GM21717 (cell line): ENCODE measurements around the gene UBE2J2.
"Not testable (repeated sequence)": the region's sequence is repeated elsewhere in the genome, so short reads cannot be mapped to it uniquely, and the experiment has no call there.

ENCODE experiments used
- ATAC-seq: cut with Tn5 transposase; IDR thresholded peaks from one replicate; pipeline ENCODE4 v1.9.1; 2021; ENCODE audit warnings: mild to moderate bottlenecking, moderate library complexity; ENCODE audit not compliant: unreplicated experiment

UBE2J2 gene

DNA sequence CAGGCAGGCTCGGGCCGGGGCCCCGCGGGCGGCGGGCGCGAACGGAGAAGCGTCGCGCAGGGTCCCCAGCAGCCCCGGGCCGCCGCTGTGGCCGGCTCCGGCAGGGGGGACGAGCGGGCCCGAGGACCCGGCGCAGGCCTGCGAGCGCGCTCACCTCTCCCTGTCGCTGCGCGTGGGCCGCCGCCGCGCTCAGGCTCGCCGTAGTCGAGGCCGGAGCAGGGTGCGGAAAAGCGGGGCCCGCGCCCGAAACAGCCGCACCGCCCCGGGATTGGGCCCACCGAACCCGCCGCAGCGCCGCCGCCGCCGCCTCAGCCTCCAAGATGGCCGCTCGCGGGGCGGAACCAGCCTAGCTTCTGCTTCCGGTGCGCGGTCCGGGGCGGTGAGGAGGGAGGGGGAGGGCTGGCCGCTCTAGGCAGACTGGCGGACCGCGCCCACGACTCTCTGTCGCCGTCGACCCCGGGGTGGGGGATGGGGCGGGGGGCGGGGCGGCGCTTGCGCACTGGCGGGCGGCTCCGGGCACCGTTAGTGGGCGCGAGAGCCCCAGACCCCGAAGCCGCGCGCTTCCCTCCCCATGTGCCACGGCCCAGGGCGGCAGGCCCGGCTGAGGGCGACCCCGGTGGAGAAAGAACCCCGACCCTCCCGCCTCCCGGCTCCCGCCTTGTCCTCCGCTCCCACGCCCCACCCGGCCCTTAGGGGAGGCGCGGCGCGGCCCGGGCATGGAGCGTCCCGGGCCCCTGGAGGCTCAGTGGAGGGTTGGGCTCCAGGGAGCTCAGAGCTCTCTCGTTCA is at the start of gene UBE2J2:
TSS of gene UBE2J2 (minus strand) at position 343 of the 787 bp plus-strand sequence. CDS start 5,862 bp downstream, outside the sequence.
- peak; percentile 64 for ATAC-seq

DNA sequence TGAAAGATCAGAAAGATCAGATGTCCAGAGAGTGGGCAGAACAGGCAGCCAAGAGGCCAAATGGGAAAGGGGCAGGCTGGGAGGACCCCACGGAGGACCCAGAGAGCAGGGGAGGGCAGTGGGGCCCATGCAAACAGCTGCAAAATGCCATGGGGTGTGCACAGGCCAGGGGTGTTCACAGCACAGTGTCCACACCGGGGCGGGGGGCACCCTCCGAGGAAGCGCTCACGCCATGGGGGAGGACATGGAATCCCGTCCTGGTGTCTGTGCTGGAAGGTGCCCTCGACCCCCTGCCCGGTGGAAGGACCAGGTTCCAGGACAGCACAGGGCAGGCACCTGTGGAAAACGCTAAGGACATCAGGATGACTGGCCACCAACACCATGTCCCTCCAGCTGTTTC is 49.3 kb upstream of the UBE2J2 start:
- ATAC-seq = no peak

DNA sequence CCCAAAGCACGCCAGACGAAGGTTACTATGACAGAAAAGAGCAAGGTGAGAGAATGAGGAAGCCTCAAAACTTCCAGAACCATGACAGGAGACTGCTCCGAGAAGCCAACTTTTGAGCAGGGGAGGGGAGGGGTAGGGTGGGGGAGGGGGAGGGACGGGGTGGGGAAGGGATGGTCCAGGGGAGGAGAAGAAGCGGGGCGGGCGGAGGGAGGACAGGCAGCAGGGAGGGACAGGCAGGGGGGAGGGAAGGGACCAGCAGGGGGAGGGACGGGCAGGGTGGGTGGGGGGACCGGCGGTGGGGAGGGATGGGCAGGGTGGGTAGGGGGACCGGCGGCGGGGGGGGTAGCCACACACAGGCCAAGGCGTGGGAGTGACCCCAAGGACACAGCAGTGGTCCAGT is 48.8 kb upstream of the UBE2J2 start:
- no peak for ATAC-seq

DNA sequence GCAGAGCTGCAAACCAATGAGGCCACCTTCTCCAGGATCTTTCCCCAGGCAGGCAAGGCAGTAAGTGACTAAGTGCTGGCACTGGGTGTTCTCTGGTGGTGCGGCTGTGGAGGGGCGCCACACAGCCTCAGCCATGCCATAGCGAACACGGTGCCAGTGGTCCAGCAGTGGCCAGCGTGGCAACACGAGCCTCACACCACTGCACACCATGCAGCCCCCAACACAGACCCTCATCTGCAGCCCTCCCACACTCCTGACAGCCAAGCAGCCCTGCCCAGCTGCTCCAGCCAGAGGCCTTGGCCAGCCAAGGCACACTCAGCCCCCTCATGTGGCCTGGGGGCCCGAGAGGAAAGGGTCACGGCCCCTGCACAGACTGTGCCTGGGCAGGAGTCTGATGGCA is 47.8 kb upstream of the UBE2J2 start:
- ATAC-seq = no peak

DNA sequence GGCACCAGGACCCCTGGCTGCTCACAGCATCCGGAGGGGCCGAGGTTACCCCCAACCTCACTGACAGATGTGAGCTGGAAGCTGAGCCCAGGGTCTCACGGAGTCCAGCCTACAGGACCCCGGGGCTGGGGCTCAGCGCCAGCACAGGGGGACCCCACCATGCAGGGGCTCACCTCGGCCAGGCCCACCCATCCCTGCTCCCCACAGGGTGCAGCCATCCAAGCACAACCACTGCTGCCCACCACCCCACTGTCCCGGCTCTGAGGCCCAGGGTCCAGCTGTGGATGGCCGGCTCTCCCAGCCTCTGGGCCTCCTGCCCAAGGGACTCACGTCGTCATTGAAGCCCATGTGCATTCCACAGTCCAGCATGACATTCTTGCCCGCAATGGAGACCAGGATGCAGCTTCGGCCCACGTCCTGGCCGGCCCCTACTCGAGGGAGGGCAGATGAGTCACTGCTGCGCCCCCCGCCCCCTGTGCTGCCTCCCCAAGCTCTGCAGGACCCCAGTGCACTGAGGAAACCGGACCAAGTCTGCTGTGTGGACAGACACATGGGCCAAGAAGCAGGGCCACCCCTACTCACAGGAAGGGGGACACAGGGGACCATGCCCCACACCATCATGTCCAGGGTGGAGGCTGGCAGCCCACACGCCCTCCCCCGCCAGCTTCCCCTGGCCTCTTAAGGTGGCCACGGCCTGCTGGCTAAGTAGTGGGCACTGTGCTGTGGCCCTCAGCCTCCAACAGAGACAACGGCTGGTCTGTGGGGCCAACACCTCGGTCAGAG is 47.2 kb upstream of the UBE2J2 start:
- no peak for ATAC-seq

DNA sequence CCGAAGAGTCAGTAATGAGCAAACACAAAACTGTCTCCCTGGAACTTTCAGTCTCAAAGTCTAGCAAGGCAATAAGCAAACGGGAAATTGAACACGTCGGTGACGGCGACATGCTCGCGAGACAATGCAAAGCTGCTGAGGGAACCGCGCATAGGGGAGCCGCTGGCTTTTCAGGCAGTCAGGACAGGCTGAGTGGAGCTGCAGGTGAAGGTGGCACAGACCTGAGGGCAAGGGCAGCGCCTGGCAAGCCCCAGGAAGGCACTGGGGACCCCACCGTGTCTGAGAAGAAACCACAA is 45.9 kb upstream of the UBE2J2 start:
- ATAC-seq = no peak

DNA sequence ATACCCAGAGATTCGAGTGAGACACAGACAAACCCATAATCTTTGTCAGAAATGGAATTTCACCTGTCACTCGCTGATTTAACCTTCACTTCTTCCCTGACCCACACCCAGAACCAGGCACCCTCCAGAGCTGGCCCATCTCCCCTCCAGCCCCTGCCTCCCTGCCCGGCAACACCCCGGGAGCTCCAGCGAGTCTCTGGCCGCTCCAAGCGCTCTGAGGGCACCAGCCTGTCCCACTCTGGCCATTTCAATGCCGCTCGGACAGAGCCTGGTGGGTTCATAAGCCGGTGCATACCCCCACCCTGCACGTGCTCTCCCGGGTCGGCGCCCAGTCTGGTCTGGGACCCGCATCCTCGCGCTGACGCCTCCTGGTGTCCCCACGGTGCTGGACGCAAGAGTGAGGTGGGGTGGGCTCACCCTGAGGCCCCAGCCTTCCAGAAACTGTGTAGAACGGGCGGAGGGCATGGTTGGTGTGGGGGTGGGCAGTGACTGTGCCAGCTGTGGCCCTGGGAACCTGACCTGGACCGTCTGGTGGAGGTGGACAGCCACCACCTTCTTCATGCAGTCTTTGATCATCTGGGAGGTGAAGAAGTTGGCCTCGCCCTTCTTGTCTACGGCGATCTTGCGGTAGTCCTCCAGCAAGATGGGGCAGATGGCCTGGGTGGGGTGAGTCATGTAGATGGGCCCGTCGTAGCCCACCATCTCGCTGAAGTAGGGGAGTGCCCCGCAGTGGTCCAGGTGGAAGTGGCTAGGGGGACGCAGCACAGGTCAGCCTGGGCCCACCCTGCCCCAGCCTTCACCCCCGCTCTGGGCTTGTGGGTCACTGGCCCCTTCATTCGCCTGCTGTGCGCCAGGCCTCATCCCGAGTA is 45.4 kb upstream of the UBE2J2 start:
- ATAC-seq = no peak

DNA sequence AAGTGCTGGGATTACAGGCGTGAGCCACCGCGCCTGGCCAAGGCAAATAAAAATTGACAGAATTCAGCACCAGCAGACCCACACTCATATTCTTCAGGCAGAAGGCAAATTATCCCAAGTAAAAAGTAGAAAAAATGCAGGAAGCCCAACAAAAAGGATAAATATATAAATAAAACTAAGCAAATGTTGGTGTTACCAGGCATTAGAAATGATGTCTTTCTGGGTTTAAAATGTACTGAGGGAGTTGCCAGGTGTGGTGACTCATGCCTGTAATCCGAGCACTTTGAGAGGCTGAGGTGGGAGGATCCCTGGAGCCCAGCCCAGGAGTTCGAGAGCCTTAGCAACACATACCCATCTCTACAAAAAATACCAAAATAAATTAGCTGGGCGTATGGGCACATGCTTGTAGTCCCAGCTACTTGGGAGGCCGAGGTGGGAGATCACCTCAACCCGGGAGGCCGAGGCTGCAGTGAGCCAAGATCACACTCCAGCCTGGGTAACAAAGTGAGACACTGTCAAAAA is 44.5 kb upstream of the UBE2J2 start:
- no peak for ATAC-seq

DNA sequence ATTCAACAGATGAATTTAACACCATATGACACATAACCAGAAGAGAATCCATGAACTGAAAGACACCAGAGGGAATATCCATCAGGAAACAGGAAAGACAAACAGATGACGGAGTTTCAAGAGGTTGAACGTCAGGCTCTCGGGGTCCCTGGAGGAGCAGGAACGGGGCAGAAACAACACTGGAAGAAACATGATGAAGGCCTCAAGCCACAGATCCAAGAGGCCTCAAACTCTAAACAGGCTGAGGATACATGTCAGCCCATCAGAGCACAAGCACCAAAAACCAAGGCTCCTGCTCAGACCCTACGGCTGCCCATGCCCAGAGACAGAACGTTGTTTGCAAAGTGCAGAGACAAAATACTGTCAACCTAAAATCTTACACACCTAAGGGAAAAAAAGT is 43.8 kb upstream of the UBE2J2 start:
- ATAC-seq = no peak

DNA sequence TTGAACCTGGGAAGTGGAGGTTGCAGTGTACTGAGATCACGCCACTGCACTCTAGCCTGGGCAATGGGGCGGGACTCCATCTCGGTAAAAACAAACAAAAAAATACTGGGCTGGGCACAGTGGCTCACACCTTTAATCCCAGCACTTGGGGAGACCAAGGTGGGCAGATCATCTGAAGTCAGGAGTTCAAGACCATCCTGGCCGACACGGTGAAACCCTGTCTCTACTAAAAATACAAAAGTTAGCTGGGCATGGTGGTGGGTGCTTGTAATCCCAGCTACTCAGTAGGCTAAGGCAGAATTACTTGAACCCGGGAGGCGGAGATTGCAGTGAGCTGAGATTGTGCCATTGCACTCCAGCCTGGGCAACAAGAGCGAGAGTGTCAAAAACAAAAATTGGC is 42.5 kb upstream of the UBE2J2 start:
- ATAC-seq = not testable (repeated sequence)

DNA sequence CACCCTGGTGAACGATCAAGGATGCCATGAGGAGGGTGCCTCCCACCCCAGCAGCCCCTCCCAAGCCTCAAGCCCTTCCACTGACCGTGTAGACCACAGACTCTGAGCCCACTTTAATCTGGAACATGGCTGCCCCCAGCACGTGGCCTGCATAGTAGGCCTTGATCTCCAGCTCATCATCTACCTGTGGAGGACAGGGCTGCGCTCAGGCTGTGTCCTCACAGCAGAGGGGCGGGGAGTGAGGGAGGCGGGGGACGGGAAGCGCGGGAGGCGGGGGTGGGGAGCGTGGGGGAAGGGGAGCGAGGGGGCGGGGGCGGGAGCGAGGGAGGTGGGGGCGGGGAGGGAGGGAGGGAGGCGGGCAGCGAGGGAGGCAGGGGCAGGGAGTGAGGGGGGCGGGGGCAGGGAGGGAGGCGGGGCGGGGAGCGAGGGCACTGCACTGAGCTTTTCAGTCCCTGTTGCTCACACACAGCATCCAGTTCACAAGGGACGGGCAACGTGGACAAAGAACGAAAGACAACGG is 41.8 kb upstream of the UBE2J2 start:
- ATAC-seq = no peak

DNA sequence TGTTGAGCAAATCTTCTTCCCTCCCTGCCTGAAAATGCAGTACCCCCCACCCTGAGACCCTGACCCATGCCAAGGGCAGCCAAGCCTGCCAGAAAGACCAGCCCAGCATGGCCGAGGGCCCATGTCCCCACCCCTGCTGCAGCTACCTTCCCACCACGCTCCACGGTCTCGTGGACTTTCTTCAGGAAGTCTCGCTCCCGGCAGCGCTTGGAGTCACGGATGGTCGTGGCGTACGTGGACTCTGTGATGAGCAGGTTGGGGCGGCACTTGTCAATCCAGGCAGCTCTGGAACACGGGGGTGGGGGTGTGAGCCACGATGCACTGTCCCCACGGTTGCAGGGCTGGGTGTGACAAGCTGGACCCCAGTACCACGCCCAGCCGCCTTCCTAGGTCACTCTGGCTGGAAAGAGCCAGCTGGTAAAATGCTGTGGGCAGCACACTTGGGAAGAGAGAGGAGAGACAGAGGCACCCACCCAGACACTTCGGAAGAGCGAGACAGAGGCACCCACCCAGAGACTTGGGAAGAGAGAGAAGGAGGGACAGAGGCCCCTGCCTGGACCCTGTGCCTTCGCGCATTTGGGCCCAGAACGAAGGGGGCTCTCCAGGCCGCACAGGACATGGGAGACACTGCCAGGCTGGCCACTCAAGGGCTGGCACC is 41.2 kb upstream of the UBE2J2 start:
- no peak for ATAC-seq

DNA sequence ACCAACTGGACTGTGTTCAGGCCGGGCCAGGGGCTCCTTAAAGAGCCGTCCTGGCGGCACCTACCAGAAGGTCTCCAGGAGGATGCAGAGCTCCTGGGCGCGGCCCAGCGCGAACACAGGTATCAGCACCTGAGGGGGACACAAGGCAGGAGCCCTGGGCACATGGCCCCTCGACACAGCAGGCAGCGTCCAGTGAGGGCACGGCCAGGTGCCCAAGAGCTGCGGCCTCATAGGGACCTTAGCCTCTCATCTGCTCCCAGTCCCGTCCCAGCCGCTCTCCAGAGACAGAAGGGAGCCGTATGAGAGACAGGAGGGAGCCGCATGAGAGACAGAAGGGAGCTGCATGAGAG is 40.6 kb upstream of the UBE2J2 start:
- no peak for ATAC-seq

DNA sequence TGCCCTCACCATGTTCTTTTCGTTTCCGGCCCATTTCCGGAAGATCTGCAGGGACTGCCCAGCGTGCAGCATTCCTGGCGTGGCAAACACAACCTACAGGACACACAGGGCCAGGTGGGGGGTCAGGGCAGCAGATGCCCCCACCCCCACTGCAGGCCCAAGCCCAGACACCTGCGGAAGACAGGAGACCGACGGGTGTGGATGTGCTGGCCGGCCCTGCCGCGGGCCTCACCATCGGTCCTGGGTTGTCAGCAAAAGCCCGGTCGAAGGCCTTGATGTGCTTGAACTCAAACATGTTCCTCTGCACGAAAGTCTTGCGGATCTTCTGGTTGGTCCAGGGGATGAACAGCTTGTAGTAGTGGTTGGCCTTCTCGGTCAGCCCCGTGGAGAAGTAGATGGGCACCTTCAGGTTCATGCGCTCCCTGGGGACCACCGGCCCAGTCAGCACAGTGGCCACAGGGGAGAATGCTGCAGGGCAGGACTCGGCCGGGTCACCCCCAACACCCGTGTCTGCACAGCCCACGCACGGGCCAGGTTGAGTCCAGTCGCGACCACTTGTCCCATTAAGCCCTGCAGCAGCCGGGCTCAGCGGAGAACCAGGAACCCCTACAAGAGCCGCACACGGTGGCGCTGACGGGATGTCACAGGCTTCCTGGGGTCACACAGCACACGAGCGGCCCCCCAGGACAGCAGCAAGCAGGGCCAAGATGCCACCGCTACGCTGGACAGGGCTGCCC is 40.0 kb upstream of the UBE2J2 start:
- no peak for ATAC-seq

DNA sequence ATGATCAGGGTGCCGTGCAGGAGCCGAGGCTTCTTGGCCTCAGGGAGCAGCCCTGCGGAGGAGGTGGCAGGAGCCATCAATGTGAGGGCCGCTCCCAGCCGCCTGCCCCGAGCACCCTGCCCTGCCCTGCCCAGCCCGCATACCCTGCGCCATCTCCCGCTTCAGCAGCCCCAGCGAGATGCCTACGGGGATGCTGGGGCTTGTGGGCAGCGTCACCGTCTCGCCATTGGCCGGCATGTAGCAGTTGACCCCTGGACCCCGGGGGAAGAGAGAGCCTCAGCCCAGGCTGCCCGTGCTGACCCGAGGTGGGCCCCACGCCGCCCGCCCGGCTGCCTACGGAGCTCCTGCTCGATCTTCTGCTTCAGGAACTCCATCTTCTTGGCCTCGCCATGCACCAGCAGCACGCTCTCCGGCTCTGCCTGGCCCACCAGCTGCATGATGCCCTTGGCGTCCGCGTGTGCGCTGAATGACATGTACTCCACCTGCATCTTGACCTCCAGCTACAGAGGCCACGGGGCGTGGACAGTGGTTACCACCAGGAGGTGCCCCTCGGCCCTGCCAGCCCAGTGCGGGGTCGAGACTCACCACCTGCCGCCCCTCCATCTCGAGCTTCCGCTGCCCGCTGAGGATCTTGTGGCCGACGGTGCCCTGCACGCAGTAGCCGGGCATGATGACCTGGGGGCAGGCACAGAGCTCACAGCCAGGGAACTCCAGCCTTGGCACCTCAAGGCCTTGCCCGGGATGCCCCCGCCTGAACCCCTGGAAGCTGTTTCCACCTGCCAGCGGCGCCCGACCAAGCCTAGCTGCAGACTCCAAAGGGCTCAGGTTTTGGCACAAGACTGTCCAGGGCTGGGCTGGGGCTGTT is 39.0 kb upstream of the UBE2J2 start:
- no peak for ATAC-seq

DNA sequence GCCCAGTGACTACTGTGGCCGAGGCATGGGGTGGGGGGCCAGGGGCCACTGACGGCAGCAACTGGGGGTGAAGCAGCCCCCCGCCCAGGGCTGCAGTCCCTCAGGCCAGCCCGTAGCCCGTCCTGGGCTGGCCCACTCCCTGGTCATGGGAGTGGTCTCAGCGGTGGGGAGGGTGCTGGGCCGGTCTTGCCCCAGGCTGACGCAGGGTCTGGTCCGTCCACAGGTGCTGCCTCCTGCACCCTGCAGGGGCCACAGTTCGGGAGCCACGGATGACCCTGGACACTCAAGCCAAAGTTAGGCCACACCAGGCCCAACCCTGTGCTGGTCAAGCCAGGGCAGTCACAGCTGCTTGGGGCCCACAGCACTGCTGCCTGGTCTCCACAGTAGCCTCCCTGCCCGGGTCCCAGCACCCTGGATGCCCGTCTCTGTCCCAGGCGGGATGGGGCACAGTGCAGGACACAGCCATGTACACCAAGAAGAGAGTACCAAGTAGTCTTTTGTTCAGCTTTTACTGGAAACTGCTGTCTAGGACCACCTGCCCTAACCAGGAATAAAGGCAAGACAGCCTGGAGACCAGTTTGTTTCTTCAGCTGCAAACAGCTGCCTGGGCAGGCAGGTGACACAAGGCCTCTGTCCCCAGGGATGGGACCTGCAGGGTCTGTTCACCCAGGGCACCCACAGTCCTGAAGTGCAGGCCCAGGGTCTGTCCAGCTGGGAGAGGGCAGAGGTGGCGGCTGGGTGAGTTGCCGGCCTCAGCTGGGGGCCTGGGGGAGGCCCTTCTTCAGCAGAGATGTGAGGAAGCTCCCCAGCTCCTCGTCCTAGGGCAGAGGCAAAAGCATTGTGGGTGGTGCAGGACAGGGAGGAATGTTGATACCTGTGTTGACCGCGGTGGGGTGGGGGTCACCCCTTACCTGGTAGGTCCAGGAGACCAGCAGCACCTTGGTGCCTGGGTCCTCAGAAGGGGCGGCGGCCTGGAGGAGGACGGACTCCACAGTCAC is 37.8 kb upstream of the UBE2J2 start:
- ATAC-seq = no peak

DNA sequence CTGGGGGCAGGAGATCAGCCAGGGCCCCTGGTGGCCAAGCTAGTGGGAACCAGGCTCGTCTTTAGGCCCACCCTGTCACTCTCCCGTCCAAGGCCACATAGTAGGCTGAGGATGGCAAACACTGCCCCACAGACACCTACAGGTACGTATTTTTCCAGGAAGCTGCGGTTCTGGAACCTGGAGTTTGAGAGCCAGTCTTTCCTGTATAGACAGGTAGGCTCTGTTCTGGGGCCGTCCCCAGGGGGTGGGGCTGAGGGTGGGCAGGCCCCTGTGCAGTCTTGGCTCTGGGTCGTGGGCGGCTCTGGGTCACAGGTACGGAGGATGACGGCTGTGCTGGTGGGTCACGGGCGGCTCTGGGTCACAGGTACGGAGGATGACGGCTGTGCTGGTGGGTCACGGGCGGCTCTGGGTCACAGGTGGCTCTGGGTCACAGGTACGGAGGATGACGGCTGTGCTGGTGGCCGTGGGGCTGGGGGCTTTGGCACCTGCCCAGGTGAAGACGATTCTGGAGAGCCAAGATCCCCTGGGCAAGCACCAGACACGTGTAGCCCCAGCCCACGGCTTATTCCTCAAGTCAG is 36.9 kb upstream of the UBE2J2 start:
- ATAC-seq = no peak

DNA sequence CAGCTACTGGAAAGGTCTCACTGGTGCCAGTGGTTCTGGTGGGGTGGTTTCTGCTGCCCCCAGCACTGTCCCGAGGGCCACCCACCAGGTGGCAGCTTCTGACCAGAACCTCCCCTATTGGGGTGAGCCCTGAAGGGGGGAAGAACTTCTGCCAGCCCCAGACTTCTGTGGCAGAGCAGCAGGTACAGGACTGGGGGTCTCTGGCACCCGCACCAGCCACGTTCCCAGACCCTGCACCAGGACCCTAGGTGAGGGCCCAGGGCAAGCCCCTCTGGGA is 36.4 kb upstream of the UBE2J2 start:
- no peak for ATAC-seq
